Measurements from ENCODE around the gene MMAB. TPM values are rescaled to one million over a fixed set of nuclear protein-coding genes. Genes with fewer than 3 reads are reported as not detected.

The MMAB gene
- total RNA-seq, 1 experiment from 2014 or later, result 34.6 TPM

GRCh38 chr12:109561711-109562030 is 11.6 kb downstream of the MMAB start:
- no peak for DNase-seq (ENCODE audit: extremely low read depth, low read depth)

- DNase-seq (ENCODE audit: extremely low read depth, low read depth), result no peak
These were observed 12.2 kb downstream of the MMAB start for GRCh38 chr12:109560867-109561710.

DNA sequence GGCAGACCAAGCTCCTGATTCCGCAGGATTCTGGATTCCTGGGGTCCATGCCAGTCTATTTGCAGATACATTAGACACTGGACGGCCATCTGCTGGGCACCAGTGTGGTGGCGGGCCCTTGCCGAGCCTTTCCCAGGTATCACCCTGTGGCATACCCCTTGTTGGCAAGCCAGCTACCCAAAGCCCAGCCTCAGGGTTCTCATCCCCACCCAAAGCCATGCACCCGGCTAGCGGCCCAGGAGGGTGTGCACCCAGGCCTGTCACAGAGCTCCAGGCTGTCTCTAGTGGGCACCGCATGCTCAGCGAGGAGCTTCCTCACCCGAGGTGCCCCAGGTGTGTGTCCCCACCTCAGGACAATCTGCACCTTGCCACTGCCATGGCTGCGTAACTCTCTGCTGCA is 13.7 kb downstream of the MMAB start:
- DNase-seq (ENCODE audit: extremely low read depth, low read depth), result no peak

DNA sequence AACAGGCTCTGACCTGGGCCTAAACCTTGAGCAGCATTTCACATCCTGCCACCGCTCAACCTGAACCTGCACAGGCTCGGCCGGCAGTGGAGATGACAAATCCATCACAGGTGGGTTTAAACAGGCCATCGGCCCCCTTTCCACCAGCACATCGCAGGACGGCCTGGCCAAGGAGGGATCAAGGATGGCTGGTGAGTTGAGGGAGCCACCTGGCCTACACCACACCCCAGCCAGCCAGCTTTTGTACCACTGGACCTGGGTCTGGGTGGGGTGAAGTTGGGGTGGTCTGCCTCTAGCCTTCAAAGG is 14.2 kb downstream of the MMAB start:
- DNase-seq (ENCODE audit: extremely low read depth, low read depth), result no peak

- DNase-seq (ENCODE audit: extremely low read depth, low read depth), result no peak
These were observed 14.7 kb downstream of the MMAB start for GRCh38 chr12:109558374-109559199.

GRCh38 chr12:109557805-109558204 is 15.5 kb downstream of the MMAB start:
- no peak for DNase-seq (ENCODE audit: extremely low read depth, low read depth)

- no peak for DNase-seq (ENCODE audit: extremely low read depth, low read depth)
These were observed 16.1 kb downstream of the MMAB start for GRCh38 chr12:109557200-109557599.

DNA sequence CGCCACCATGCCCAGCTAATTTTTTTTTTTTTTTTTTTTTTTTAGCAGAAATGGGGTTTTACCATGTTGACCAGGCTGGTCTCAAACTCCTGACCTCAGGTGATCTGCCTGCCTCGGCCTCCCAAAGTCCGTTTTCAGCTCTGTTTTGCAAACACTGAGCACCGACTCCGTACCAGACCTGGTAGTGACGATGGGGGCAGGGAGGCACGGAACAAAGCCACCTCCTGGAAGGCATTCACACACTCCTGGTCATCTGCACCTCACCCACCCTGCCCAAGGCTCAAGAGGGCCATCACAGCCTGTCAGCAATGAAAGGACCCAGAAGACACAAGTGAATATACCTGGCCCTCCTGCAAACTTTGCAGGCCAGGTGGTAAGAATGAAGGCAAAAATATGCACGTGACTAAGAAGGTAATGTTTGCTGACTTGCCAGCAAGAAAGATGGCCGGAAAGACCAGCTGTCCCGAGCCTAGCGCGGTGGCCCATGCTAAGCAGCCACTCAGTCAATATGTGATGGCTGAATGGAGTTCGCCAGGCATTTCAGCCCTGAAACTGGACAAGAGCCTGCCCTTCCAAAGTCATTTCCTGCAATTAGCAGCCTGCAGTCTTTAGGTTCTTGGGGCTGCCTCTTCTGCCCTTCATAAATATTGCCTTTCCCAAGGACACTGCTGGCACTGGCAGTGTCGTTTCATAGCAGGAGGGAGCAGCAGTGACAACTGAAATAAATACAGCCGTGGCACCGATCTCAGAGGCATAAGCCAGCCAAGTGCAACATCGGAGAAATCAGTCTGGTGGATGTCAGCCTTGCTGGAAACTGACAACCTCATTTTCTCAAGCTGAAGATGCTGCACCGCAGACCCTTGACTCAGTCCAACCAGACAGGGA is 17.6 kb downstream of the MMAB start:
- no peak for DNase-seq (ENCODE audit: extremely low read depth, low read depth)

DNA sequence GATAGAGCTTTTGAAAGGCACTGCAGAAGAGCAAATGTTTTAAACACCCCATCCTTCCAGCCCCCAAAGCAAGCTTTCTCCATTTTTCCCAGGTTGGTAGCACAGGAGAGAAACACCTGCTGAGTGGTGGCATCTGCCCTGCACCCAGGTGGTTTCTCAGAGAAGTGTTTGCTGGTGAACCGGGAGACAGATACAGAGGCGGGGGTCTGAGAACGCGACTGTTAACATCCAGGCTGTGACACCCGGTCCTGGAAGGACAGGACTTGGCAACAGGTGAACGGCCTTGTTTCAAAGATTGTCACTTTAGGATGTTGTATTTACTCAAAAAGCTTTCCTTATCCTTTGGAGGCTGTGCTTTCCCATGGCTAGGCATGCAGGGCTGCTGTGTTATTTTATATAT is 18.5 kb downstream of the MMAB start:
- DNase-seq (ENCODE audit: extremely low read depth, low read depth), result no peak

GRCh38 chr12:109553906-109554500 is 19.3 kb downstream of the MMAB start:
- no peak for DNase-seq (ENCODE audit: extremely low read depth, low read depth)

DNA sequence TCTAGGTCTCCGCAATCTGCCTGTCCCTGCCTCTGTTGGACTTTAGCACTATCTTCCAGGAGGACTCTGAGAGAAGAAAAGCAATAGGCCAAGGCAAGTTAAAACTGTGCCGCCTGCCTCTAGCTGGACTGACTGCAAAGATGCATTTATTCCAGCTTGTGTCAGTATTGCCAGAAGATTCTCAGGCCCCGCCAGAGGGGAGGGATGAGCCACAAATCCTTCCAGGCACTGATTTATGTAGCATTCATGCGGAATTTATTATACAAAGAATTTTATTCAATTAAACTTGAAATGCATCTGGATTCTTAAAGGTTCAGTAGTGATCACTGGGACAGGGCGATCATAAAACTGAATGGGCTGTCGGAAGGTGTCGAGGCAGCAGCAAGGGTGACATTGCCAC is 19.8 kb downstream of the MMAB start:
- no peak for DNase-seq (ENCODE audit: extremely low read depth, low read depth)

- no peak for DNase-seq (ENCODE audit: extremely low read depth, low read depth)
These were observed 20.3 kb downstream of the MMAB start for GRCh38 chr12:109552971-109553370.

DNA sequence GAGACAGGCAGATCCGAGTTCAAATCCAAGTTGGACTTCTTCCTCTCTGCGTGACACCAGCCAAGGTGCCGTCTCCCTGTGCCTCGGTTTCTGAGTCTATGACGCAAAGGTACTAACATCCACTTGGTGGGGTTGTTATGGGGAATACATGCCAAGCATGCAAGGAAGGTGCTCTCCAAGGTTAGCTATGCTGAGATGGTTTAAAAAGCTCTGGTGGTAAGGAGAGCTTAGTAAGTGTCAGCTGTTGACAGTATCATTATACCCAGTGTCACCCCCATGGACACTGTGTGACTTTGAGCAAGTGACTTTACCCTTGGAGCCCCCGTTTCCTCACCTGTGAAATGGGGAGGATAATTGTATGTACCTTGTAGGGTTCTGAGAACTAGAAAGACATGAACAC is 22.2 kb downstream of the MMAB start:
- DNase-seq (ENCODE audit: extremely low read depth, low read depth), result no peak

DNA sequence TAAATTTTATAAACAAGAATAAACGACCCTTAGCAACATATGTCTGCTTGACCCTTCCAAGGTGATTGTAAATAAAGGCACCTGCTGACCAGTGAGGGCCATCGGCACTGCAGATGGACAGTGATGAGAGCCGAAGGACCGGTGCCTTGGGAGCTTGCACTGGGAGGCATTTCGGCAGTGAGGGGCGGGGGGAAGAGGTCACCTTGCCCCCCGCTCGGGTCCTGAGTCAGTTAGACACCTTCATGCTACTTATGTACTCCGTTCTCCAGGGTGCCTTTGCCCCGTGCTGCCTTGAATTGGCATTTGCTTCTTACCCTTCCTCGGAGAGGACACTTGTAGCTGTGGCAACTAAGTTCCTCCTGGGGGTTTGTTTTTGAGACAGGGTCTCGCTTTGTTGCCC is 23.0 kb downstream of the MMAB start:
- DNase-seq (ENCODE audit: extremely low read depth, low read depth), result no peak

DNA sequence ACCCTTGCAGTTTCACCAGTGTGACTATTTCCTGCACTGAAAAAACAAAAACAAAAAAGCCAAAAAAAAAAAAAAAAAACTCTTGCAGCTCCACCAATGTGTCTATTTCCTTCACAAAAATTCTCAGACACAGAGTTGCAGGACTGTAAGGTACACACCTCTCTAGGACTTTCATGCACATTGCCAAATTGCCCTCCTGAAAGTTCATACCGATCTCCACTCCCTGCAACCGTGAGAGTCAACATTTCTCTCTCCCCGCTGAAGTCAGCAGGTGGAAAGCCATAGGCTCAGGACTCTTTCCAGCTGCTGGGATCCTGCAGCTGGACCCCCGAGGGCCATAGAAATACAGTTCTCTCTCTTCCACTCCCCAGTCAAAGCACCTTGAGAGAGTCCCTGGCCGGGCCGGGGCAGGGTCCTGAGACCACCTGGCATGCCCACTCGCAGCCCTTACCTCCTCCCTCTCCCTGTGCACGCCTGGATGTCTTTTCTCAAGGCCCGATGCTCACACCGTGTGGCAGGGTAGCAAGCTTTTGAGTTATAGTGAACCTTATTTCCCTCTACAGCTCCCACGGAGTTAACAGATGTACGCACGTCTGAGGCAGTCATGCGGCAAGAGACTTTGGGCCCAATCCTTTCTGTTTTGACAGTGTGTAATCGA is 23.6 kb downstream of the MMAB start:
- no peak for DNase-seq (ENCODE audit: extremely low read depth, low read depth)

DNA sequence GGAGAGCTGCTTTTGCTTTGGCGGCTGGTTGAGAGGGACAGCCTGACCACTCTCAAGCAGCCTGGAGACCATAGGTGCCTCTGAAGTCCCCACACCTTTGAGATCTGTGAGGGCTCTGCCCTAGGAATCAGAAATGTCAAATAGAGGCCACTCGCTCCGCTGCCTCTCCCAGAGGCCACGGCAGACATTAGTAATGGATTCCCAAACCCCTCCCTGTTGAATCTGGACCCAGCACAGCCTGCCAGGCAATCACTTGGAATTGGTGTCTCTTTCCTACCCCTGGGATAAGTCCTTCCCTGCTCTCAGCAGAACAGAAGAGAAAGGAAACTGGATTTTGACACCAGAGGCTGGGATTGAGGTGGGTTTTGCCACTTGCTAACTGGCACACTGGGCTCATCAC is 25.0 kb downstream of the MMAB start:
- no peak for DNase-seq (ENCODE audit: extremely low read depth, low read depth)

DNA sequence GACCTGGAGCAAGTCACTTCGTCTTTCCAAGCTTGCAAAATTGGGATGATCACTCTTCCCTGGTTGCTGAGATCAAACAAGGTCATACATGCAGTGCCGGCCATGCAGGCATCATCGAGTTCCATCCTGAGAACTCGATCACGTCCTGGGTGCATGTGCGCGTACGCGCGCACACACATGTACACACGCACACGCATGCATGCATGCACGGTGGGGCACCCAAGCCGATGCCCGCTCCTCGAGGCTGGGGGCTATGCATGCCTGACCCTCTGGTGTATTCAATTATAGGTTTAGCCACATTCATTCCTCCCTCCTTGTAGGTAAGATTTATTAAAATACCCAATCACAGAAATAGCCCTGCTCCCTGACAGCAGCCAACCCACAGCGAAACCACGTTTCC is 26.0 kb downstream of the MMAB start:
- DNase-seq (ENCODE audit: extremely low read depth, low read depth), result no peak

DNA sequence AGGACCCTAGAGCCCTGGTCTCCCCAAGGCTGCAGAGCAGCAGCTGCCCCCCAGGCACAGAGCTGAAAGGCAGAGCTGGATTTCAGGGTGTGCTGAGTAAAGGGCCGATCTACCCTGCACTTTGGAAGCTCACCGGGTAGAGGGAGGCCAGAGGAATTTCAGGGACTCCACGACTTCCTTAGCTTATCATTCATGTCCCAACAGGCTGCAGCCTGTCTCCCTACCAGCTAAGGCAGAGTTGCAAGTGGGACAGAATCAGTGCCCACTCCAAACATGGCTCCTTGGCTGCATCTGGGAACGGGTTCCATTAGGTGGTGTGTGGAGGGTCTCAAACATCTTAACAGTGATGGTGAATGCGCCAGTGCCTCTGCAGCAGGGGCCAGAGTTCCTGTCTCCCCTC is 27.5 kb downstream of the MMAB start:
- no peak for DNase-seq (ENCODE audit: extremely low read depth, low read depth)

- peak; percentile 3 for DNase-seq (ENCODE audit: extremely low read depth, low read depth)
These were observed 28.3 kb downstream of the MMAB start for GRCh38 chr12:109544955-109545531.

DNA sequence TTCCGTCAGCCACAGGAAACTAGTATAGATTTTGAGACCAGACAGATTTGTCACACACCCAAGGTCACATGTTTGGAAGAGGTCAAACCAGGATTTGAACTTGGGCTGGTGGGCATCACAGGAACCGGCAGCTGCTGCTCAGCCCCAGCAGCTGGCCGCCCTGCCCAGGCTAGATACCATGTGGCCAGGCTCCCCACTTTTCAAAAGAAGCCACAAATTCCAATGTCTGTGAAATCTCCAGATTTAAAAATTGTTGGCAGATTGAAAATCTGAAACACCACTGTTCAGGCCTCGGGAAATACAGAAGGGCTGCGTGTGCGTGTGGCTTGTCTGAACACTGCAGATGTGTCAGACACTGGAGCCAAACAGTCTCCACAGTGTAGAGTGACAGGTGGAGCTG is 30.4 kb downstream of the MMAB start:
- no peak for DNase-seq (ENCODE audit: extremely low read depth, low read depth)

Data from NCI-H460 (cell line).